K562 (cell line): Measurements from ENCODE around the gene HOXB13.

ENCODE experiments used
- EZH2 ChIP-seq: IDR thresholded peaks from 2 replicates; pipeline ENCODE4 v1.6.1; 2012; ENCODE audit warnings: low read depth, mild to moderate bottlenecking, inconsistent platforms, low read length, borderline replicate concordance
- SRF ChIP-seq, 2 experiments: fragments of 250-450, 450-650 bp in 1 of 2; sonication (Bioruptor Pico) in 1 of 2; sonication (generic) in 1 of 2; formaldehyde crosslinking; IDR thresholded peaks; 2 replicates each; pipeline versions ENCODE4 v1.5.0 to v1.5.1; 2020 to 2022; ENCODE audit warnings: mild to moderate bottlenecking in 1 of 2, missing genetic modification reagents in 1 of 2

- no peak for TF ChIP-seq SRF (CRISPR knock-in tag; IDR thresholded peaks at IDR 0.05)
- no peak for TF ChIP-seq EZH2
These were observed 10.4 kb upstream of the HOXB13 start for GRCh38 chr17:48738803-48739526.
